ENCODE results near the gene KRT38. TPM values are rescaled to one million over a fixed set of nuclear protein-coding genes. Genes with fewer than 3 reads are reported as not detected.

KRT38 gene
- total RNA-seq, 2 donors from 2014 or later = not detected

DNA sequence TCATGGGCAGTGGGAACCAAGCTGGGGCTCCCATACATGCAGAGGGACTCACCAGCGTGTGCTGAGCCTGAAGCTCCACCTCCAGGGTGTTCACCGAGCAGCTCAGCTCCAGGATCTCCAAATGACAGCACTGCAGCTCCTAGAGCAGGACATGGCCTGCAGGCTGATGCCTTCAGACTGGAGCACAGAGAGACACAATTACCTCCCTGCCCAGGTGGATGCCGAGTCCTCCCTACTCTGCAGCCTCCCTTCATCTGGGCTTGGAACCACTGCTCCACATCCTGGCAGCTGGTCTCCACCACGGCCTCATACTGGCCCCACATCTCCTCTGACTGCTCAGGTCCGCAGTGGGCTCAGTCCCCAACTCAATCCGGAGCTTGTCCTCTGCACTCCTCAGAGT lies 8.2 kb upstream of the KRT38 start:
- no peak overlapping the region for H3K4me3 ChIP-seq
- DNase-seq (ENCODE audit: low spot score) = no peak
- H3K27me3 ChIP-seq (replicated peaks; ENCODE audit: insufficient read depth) = no peaks in the 10 kb centered on the region
- TF ChIP-seq POLR2A (IDR thresholded peaks at IDR 0.05) (no peak), POLR2AphosphoS5 (IDR thresholded peaks at IDR 0.05) (no peak)
- TF ChIP-seq, protein P1, sequence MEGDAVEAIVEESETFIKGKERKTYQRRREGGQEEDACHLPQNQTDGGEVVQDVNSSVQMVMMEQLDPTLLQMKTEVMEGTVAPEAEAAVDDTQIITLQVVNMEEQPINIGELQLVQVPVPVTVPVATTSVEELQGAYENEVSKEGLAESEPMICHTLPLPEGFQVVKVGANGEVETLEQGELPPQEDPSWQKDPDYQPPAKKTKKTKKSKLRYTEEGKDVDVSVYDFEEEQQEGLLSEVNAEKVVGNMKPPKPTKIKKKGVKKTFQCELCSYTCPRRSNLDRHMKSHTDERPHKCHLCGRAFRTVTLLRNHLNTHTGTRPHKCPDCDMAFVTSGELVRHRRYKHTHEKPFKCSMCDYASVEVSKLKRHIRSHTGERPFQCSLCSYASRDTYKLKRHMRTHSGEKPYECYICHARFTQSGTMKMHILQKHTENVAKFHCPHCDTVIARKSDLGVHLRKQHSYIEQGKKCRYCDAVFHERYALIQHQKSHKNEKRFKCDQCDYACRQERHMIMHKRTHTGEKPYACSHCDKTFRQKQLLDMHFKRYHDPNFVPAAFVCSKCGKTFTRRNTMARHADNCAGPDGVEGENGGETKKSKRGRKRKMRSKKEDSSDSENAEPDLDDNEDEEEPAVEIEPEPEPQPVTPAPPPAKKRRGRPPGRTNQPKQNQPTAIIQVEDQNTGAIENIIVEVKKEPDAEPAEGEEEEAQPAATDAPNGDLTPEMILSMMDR (IDR thresholded peaks at IDR 0.05) = no peak
- H3K27ac ChIP-seq = no peak overlapping the region
- no peaks in the 10 kb centered on the region for H3K36me3 ChIP-seq
- 93% methylated on average over 6 of the region's 6 CpGs for WGBS
- H3K9me3 ChIP-seq = no peaks in the 10 kb centered on the region
- no peaks in the 10 kb centered on the region for H3K4me1 ChIP-seq (replicated peaks)
- intact Hi-C loops (cut with DNase I) = no loop called here

DNA sequence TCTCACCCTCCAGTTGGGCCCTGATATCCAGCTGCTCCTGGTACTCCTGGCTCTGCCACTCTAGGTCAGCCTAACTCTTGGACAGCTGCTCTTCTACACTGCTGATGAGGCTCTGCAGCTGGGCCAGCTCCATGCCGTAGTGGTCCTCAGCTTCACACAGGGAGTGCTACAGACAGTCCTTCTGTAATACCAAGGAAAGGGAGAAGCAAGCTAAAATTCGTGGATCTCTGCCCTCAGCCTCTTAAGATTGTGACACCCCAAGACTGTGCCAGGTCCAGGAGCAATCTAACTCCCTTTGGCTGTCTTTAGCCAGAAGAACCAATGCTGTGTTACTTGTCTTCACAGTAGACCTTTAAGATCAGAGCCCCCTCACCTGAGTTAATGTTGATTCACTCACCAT lies 7.7 kb upstream of the KRT38 start:
- Histone ChIP-seq H3K36me3 (no peaks in the 10 kb centered on the region), H3K9me3 (no peaks in the 10 kb centered on the region), H3K4me3 (no peak overlapping the region), H3K27ac (no peak overlapping the region), H3K27me3 (replicated peaks; ENCODE audit: insufficient read depth) (no peaks in the 10 kb centered on the region), H3K4me1 (replicated peaks) (no peaks in the 10 kb centered on the region)
- TF ChIP-seq, protein P1 (IDR thresholded peaks at IDR 0.05) = no peak
- TF ChIP-seq POLR2A (IDR thresholded peaks at IDR 0.05) = no peak
- TF ChIP-seq POLR2AphosphoS5 (IDR thresholded peaks at IDR 0.05) = no peak
- whole genome bisulfite sequencing = 55% methylated on average over 2 of the region's 2 CpGs
- no peak for DNase-seq (ENCODE audit: low spot score)
- intact Hi-C loops (cut with DNase I) = no loop called here

DNA sequence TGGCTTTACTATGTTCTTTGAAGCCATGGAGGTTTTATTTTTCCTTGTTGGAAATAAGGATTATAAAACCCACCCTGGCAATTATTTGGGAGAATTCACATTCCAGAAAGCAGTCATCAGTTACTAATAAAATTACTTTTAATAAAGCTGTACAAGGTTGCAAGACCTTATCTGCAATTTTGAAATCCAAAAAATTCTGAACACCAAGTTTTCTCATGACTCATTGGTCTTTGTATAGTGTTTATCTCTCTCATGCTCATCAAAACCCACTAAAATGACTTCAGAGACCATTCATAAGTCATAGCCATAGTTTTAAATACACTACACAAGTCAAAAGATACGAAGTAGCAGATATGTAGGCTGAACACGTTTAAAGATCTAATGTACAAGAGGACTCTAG lies 6.0 kb upstream of the KRT38 start:
- no peaks in the 10 kb centered on the region for H3K36me3 ChIP-seq
- H3K9me3 ChIP-seq = no peaks in the 10 kb centered on the region
- intact Hi-C loops (cut with DNase I) = no loop called here
- H3K4me3 ChIP-seq = no peak overlapping the region
- no peaks in the 10 kb centered on the region for H3K27me3 ChIP-seq (replicated peaks; ENCODE audit: insufficient read depth)
- H3K27ac ChIP-seq = no peak overlapping the region
- DNase-seq (ENCODE audit: low spot score) = no peak
- TF ChIP-seq, protein P1 (IDR thresholded peaks at IDR 0.05) = no peak
- no peak for TF ChIP-seq POLR2AphosphoS5 (IDR thresholded peaks at IDR 0.05)
- TF ChIP-seq POLR2A (IDR thresholded peaks at IDR 0.05) = no peak
- H3K4me1 ChIP-seq (replicated peaks) = no peaks in the 10 kb centered on the region
- 41% methylated on average over 2 of the region's 2 CpGs for WGBS

- H3K27me3 ChIP-seq (replicated peaks; ENCODE audit: insufficient read depth) = no peaks in the 10 kb centered on the region
- no peaks in the 10 kb centered on the region for H3K36me3 ChIP-seq
- intact Hi-C loops (cut with DNase I) = no loop called here
- H3K4me3 ChIP-seq = no peak overlapping the region
- H3K4me1 ChIP-seq (replicated peaks) = no peaks in the 10 kb centered on the region
- 64% methylated on average over 3 of the region's 3 CpGs for WGBS
- H3K9me3 ChIP-seq = no peaks in the 10 kb centered on the region
- no peak overlapping the region for H3K27ac ChIP-seq
- DNase-seq (ENCODE audit: low spot score) = no peak
- TF ChIP-seq POLR2AphosphoS5 (IDR thresholded peaks at IDR 0.05) (no peak), POLR2A (IDR thresholded peaks at IDR 0.05) (no peak)
- TF ChIP-seq, protein P1 (IDR thresholded peaks at IDR 0.05) = no peak
Observed at GRCh38 chr17:41444640-41445039, 3.9 kb upstream of the KRT38 start.

GRCh38 chr17:41444186-41444585 lies 3.4 kb upstream of the KRT38 start:
- H3K27ac ChIP-seq = no peak overlapping the region
- H3K9me3 ChIP-seq = no peaks in the 10 kb centered on the region
- DNase-seq (ENCODE audit: low spot score) = no peak
- no peaks in the 10 kb centered on the region for H3K36me3 ChIP-seq
- TF ChIP-seq POLR2AphosphoS5 (IDR thresholded peaks at IDR 0.05) (no peak), POLR2A (IDR thresholded peaks at IDR 0.05) (no peak)
- TF ChIP-seq, protein P1 (IDR thresholded peaks at IDR 0.05) = no peak
- no peak overlapping the region for H3K4me3 ChIP-seq
- WGBS = 79% methylated on average over 1 of the region's 1 CpG
- no peaks in the 10 kb centered on the region for H3K27me3 ChIP-seq (replicated peaks; ENCODE audit: insufficient read depth)
- H3K4me1 ChIP-seq (replicated peaks) = no peaks in the 10 kb centered on the region
- intact Hi-C loops (cut with DNase I) = no loop called here
